ENCODE measurements around the gene TXNRD2. TPM values are rescaled to one million over a fixed set of nuclear protein-coding genes. Genes with fewer than 3 reads are reported as not detected.

TXNRD2 gene
- total and polyA plus RNA-seq, 2 of the 4 experiments (the other 2 are of a cell fraction): 15.6 to 25.7 TPM

GRCh38 chr22:19845054-19845722, 96.4 kb downstream of the TXNRD2 start:
- no peak overlapping the region for H3K9ac ChIP-seq (ENCODE audit: low read depth, low read length)
- peaks cover 25 to 82% of the 10 kb centered on the region in 2 experiments for H3K79me1 ChIP-seq (ENCODE audit: low read depth in 1 of 2, low read length in 2 of 2)
- ChIA-PET CTCF (no interaction called here), POLR2A (ENCODE audit: unreplicated experiment) (no interaction called here)
- H2AK5ac ChIP-seq (ENCODE audit: low read depth, low read length): no peak overlapping the region
- no peak overlapping the region for H3K14ac ChIP-seq (replicated peaks; ENCODE audit: low read depth, low read length)
- H4K91ac ChIP-seq (ENCODE audit: insufficient read depth, low read depth, low read length): no peak overlapping the region
- no peak overlapping the region for H2BK15ac ChIP-seq (ENCODE audit: low read depth, low read length)
- ATAC-seq (ENCODE audit: low read depth): no peak
- H2BK20ac ChIP-seq (ENCODE audit: low read depth, low read length): no peak overlapping the region
- H2AK9ac ChIP-seq (replicated peaks; ENCODE audit: low read depth, low read length, poor library complexity): no peak overlapping the region
- BruUV-seq (replicated peaks): no TSS peak
- H3K4me2 ChIP-seq (ENCODE audit: low read depth, low read length): no peak overlapping the region
- no peak overlapping the region for H3K56ac ChIP-seq (ENCODE audit: extremely low read depth, insufficient read depth, low read length)
- no peak overlapping the region for H3K18ac ChIP-seq (ENCODE audit: low read depth, low read length)
- no peak overlapping the region for H3K27ac ChIP-seq (ENCODE audit: insufficient read depth, low read length)
- H3K9me1 ChIP-seq (ENCODE audit: insufficient read depth, low read length): peaks cover 22% of the 10 kb centered on the region
- no peak overlapping the region for H3K4me3 ChIP-seq (ENCODE audit: insufficient read depth, low read depth, low read length)
- intact Hi-C loops (cut with micrococcal nuclease): no loop called here
- no peak overlapping the region for H2AFZ ChIP-seq (replicated peaks; ENCODE audit: low read length, poor library complexity)
- H3K4ac ChIP-seq (ENCODE audit: low read depth, low read length): no peak overlapping the region
- H3K23ac ChIP-seq (ENCODE audit: low read depth, low read length): no peak overlapping the region
- no peak for DNase-seq
- H4K8ac ChIP-seq (ENCODE audit: low read depth in 2 of 2, low read length in 2 of 2): no peak overlapping the region
- H3K9me3 ChIP-seq (ENCODE audit: control insufficient read depth, insufficient read depth, low read length): peaks cover 3% of the 10 kb centered on the region; the same call in 1 of the 2 replicates
- no peak for TF ChIP-seq FOS (IDR thresholded peaks at IDR 0.05; ENCODE audit: low read depth, low read length)
- dilution Hi-C loops (cut with HindIII; ENCODE audit: low sequenced_read_pairs, unreplicated experiment): no loop called here
- peaks cover 9% of the 10 kb centered on the region for H3K4me1 ChIP-seq (ENCODE audit: control insufficient read depth, insufficient read depth, low read length)
- in situ Hi-C loops (cut with MboI; ENCODE audit: low sequenced_read_pairs): no loop called here
- no peak overlapping the region for H2BK5ac ChIP-seq (ENCODE audit: low read depth, low read length, poor library complexity, severe bottlenecking)
- no peak overlapping the region for H4K5ac ChIP-seq (ENCODE audit: low read depth, low read length)
- H3K27me3 ChIP-seq (ENCODE audit: control insufficient read depth, insufficient read depth, low read length): no peaks in the 10 kb centered on the region
- H4K20me1 ChIP-seq (ENCODE audit: insufficient read depth, low read length): peaks cover 44% of the 10 kb centered on the region
- peaks cover 12% of the 10 kb centered on the region for H3K36me3 ChIP-seq (ENCODE audit: control insufficient read depth, insufficient read depth, low read length)
- H2BK120ac ChIP-seq (ENCODE audit: low read depth, low read length): no peak overlapping the region
- 90% methylated on average over 2 of the region's 8 CpGs; no CpG with 5 or more reads in 1 of the 2 experiments for WGBS, 2 experiments (ENCODE audit: extremely low coverage in 2 of 2, insufficient read length in 1 of 2)

Data from IMR-90 (cell line).